Measurements from ENCODE around the gene LTBP2.

GRCh38 chr14:74504874-74505720 lies 106.9 kb downstream of the LTBP2 start:
- TF ChIP-seq CTCF (IDR thresholded peaks at IDR 0.05) (no peak), POLR2AphosphoS5 (IDR thresholded peaks at IDR 0.05) (no peak), POLR2A (IDR thresholded peaks at IDR 0.05) (no peak)

Data from stomach (tissue), 4 donors.